ENCODE data around the gene ADAMTS9.

- TF ChIP-seq CTCF (IDR thresholded peaks at IDR 0.05): no peak
- TF ChIP-seq POLR2AphosphoS5 (IDR thresholded peaks at IDR 0.05): no peak
Observed at GRCh38 chr3:64621275-64621674, 66.5 kb downstream of the ADAMTS9 start.
